ENCODE measurements around the gene SLC35F1. TPM values are rescaled to one million over a fixed set of nuclear protein-coding genes. Genes with fewer than 3 reads are reported as not detected.

SLC35F1 gene
- total and polyA plus RNA-seq, 2 donors (not counting 3 experiments of a cell fraction or from before 2014, with no cell fraction given), result not detected

- Histone ChIP-seq H3K4me2 (ENCODE audit: insufficient read depth, low read length) (no peak overlapping the region), H2AFZ (ENCODE audit: low read depth, low read length) (no peak overlapping the region), H3K79me2 (ENCODE audit: control insufficient read depth, insufficient read depth, low read length) (no peaks in the 10 kb centered on the region), H3K4me1 (ENCODE audit: control insufficient read depth, extremely low read depth, insufficient read depth, low read length) (no peaks in the 10 kb centered on the region), H3K9me3 (replicated peaks; ENCODE audit: control insufficient read depth, insufficient read depth, low read length) (no peaks in the 10 kb centered on the region), H3K27ac (ENCODE audit: insufficient read depth, low read depth, low read length) (no peak overlapping the region), H3K4me3 (replicated peaks in 1 of 3; ENCODE audit: insufficient read depth in 1 of 3, low read depth in 1 of 3, low read length in 3 of 3) (no peak overlapping the region), H4K20me1 (replicated peaks; ENCODE audit: control insufficient read depth, extremely low read depth, insufficient read depth, low read length) (no peaks in the 10 kb centered on the region), H3K9me1 (replicated peaks; ENCODE audit: control insufficient read depth, extremely low read depth, insufficient read depth, low read length) (no peaks in the 10 kb centered on the region), H3K36me3 (ENCODE audit: control insufficient read depth in 2 of 2, extremely low read depth in 1 of 2, insufficient read depth in 2 of 2, low read length in 2 of 2) (no peaks in the 10 kb centered on the region), H3K9ac (replicated peaks; ENCODE audit: extremely low read depth, insufficient read depth, low read length) (no peak overlapping the region), H3K27me3 (ENCODE audit: control insufficient read depth in 2 of 2, insufficient read depth in 2 of 2, low read length in 2 of 2) (no peaks in the 10 kb centered on the region)
- no peak for FAIRE-seq
- TF ChIP-seq MAX (IDR thresholded peaks at IDR 0.05; ENCODE audit: insufficient read depth, insufficient read length) (no peak), POLR2A (IDR thresholded peaks at IDR 0.05; ENCODE audit: low read depth, low read length) (no peak), GATA2 (IDR thresholded peaks at IDR 0.05; ENCODE audit: insufficient read depth, insufficient read length, low read depth, low read length) (no peak), FOS (IDR thresholded peaks at IDR 0.05; ENCODE audit: borderline replicate concordance, insufficient read depth, low read length) (no peak), MYC (IDR thresholded peaks at IDR 0.05; ENCODE audit: low read depth, low read length) (no peak), CTCF (IDR thresholded peaks at IDR 0.05; ENCODE audit: extremely low read depth in 1 of 2, insufficient read depth in 1 of 2, low read depth in 1 of 2, low read length in 2 of 2) (no peak), POLR2AphosphoS5 (IDR thresholded peaks at IDR 0.05; ENCODE audit: insufficient read depth, low read depth, low read length) (no peak), JUN (IDR thresholded peaks at IDR 0.05; ENCODE audit: borderline replicate concordance, insufficient read depth, insufficient read length, low read depth) (no peak), EZH2 (IDR thresholded peaks at IDR 0.05; ENCODE audit: borderline replicate concordance, low read depth, low read length, severe bottlenecking) (no peak)
- dilution Hi-C loops (cut with MboI; ENCODE audit: extremely low pct_ligation_motif_present, low sequenced_read_pairs), result no loop called here
- no TSS peak for BruUV-seq (replicated peaks)
- POLR2A ChIA-PET, result no interaction called here
- no peak for DNase-seq (ENCODE audit: low read depth, low spot score)
- CTCF ChIA-PET, result no interaction called here
- intact Hi-C loops (cut with micrococcal nuclease), result no loop called here
Observed at GRCh38 chr6:118101220-118101619, 194.2 kb downstream of the SLC35F1 start.

Data from endothelial cell of umbilical vein (primary cell).